NCI-H1694 treated with DMSO at 0.1 percent for 48 hours (cell line): ENCODE results near the gene ARHGAP8.

Source experiments
- DNase-seq: peaks from one replicate; lab custom pipeline; 2025; lab: John Stamatoyannopoulos, UW

The ARHGAP8 gene

GRCh38 chr22:44726439-44726838, 25.9 kb upstream of the ARHGAP8 start:
- no peak for DNase-seq

GRCh38 chr22:44727148-44727547, 25.2 kb upstream of the ARHGAP8 start:
- no peak for DNase-seq

GRCh38 chr22:44727709-44728108, 24.7 kb upstream of the ARHGAP8 start:
- no peak for DNase-seq

GRCh38 chr22:44728761-44729324, 23.5 kb upstream of the ARHGAP8 start:
- DNase-seq: no peak

- no peak for DNase-seq
Measured at GRCh38 chr22:44729391-44730021, 22.9 kb upstream of the ARHGAP8 start.

GRCh38 chr22:44730022-44730393, 22.4 kb upstream of the ARHGAP8 start:
- DNase-seq: no peak

GRCh38 chr22:44730490-44731356, 21.7 kb upstream of the ARHGAP8 start:
- DNase-seq: no peak

- no peak for DNase-seq
Measured at GRCh38 chr22:44731357-44731970, 20.9 kb upstream of the ARHGAP8 start.

- no peak for DNase-seq
Measured at GRCh38 chr22:44732017-44732561, 20.3 kb upstream of the ARHGAP8 start.

- DNase-seq: no peak
Measured at GRCh38 chr22:44732661-44733060, 19.7 kb upstream of the ARHGAP8 start.

GRCh38 chr22:44733426-44734106, 18.8 kb upstream of the ARHGAP8 start:
- DNase-seq: no peak

- no peak for DNase-seq
Measured at GRCh38 chr22:44734278-44734677, 18.1 kb upstream of the ARHGAP8 start.

- DNase-seq: no peak
Measured at GRCh38 chr22:44734801-44735517, 17.4 kb upstream of the ARHGAP8 start.

- peak; percentile 45 for DNase-seq
Measured at GRCh38 chr22:44735518-44736428, 16.6 kb upstream of the ARHGAP8 start.

- DNase-seq: no peak
Measured at GRCh38 chr22:44736581-44737405, 15.6 kb upstream of the ARHGAP8 start.

- DNase-seq: no peak
Measured at GRCh38 chr22:44737406-44738346, 14.7 kb upstream of the ARHGAP8 start.

GRCh38 chr22:44738347-44738715, 14.0 kb upstream of the ARHGAP8 start:
- DNase-seq: no peak

- no peak for DNase-seq
Measured at GRCh38 chr22:44739024-44739423, 13.4 kb upstream of the ARHGAP8 start.
